GM21619 (cell line): Measurements from ENCODE around the gene GARS1.
"Not testable (repeated sequence)": the region's sequence is repeated elsewhere in the genome, so short reads cannot be mapped to it uniquely, and the experiment has no call there.

Experiments used
- ATAC-seq: cut with Tn5 transposase; IDR thresholded peaks from one replicate; pipeline ENCODE4 v1.9.1; 2021; ENCODE audit not compliant: unreplicated experiment

GARS1 gene

GRCh38 chr7:30618080-30618676 lies 23.5 kb downstream of the GARS1 start:
- ATAC-seq: no peak

- no peak for ATAC-seq
Observed at GRCh38 chr7:30618961-30619360, 24.3 kb downstream of the GARS1 start.

GRCh38 chr7:30625283-30625682 lies 30.6 kb downstream of the GARS1 start:
- no peak for ATAC-seq

- no peak for ATAC-seq
Observed at GRCh38 chr7:30627026-30627425, 32.3 kb downstream of the GARS1 start.

- peak; percentile 62 for ATAC-seq
Observed at GRCh38 chr7:30630986-30631385, 36.3 kb downstream of the GARS1 start.

- no peak for ATAC-seq
Observed at GRCh38 chr7:30633223-30633622, 38.5 kb downstream of the GARS1 start.

GRCh38 chr7:30634193-30634626 lies 39.5 kb downstream of the GARS1 start:
- no peak for ATAC-seq

- no peak for ATAC-seq
Observed at GRCh38 chr7:30634634-30635201, 40.0 kb downstream of the GARS1 start.

GRCh38 chr7:30635798-30636197 lies 41.1 kb downstream of the GARS1 start:
- ATAC-seq: no peak

- not testable (repeated sequence) for ATAC-seq
Observed at GRCh38 chr7:30642322-30642721, 47.6 kb downstream of the GARS1 start.

- ATAC-seq: no peak
Observed at GRCh38 chr7:30642789-30643188, 48.1 kb downstream of the GARS1 start.

- no peak for ATAC-seq
Observed at GRCh38 chr7:30644286-30644955, 49.7 kb downstream of the GARS1 start.

- no peak for ATAC-seq
Observed at GRCh38 chr7:30645661-30646060, 51.0 kb downstream of the GARS1 start.

GRCh38 chr7:30646154-30646553 lies 51.5 kb downstream of the GARS1 start:
- no peak for ATAC-seq

GRCh38 chr7:30647589-30648364 lies 53.1 kb downstream of the GARS1 start:
- ATAC-seq: no peak

- no peak for ATAC-seq
Observed at GRCh38 chr7:30648744-30649540, 54.3 kb downstream of the GARS1 start.

- no peak for ATAC-seq
Observed at GRCh38 chr7:30649717-30650420, 55.2 kb downstream of the GARS1 start.

GRCh38 chr7:30650421-30650808 lies 55.7 kb downstream of the GARS1 start:
- no peak for ATAC-seq

GRCh38 chr7:30652132-30652531 lies 57.5 kb downstream of the GARS1 start:
- no peak for ATAC-seq
